Duodenal mucosa (tissue), 2 donors: ENCODE results near the gene HEATR3.

Experiments
- H3K27ac ChIP-seq: one replicate; pipeline ENCODE4 v1.7.0; 2013; ENCODE audit warnings: low read depth, low read length
- H3K27me3 ChIP-seq, 2 donors: one replicate each; pipeline ENCODE4 v1.7.0; 2013; ENCODE audit warnings: low read length in 2 of 2, control low read depth in 1 of 2; ENCODE audit not compliant: insufficient read depth in 2 of 2, control insufficient read depth in 1 of 2
- H3K36me3 ChIP-seq, 2 donors: one replicate each; pipeline ENCODE4 v1.7.0; 2013; ENCODE audit warnings: low read length in 2 of 2, control low read depth in 1 of 2; ENCODE audit not compliant: insufficient read depth in 2 of 2, control insufficient read depth in 1 of 2
- H3K4me1 ChIP-seq, 2 donors: one replicate each; pipeline ENCODE4 v1.7.0; 2013; ENCODE audit warnings: low read length in 2 of 2, control low read depth in 1 of 2; ENCODE audit not compliant: insufficient read depth in 2 of 2, control insufficient read depth in 1 of 2
- H3K4me3 ChIP-seq, 2 donors: one replicate each; pipeline ENCODE4 v1.7.0; 2013; ENCODE audit warnings: low read length in 2 of 2, low read depth in 1 of 2
- H3K9ac ChIP-seq, 2 donors: one replicate each; pipeline ENCODE4 v1.7.0; 2013; ENCODE audit warnings: low read length in 2 of 2, low read depth in 1 of 2
- H3K9me3 ChIP-seq, 2 donors: one replicate each; pipeline ENCODE4 v1.7.0; 2013; ENCODE audit warnings: low read length in 2 of 2, control low read depth in 1 of 2; ENCODE audit not compliant: control insufficient read depth in 1 of 2

The HEATR3 gene

GRCh38 chr16:50069060-50069459 lies 3.3 kb downstream of the HEATR3 start:
- Histone ChIP-seq H3K27me3 (no peaks in the 10 kb centered on the region), H3K27ac (no peak overlapping the region), H3K36me3 (peaks cover 0 to 15% of the 10 kb centered on the region in 2 donors), H3K9ac (no peak overlapping the region), H3K4me1 (peaks cover 11 to 23% of the 10 kb centered on the region in 2 donors), H3K9me3 (no peaks in the 10 kb centered on the region), H3K4me3 (no peak overlapping the region)

- no peaks in the 10 kb centered on the region for H3K9me3 ChIP-seq
- peaks cover 0 to 15% of the 10 kb centered on the region in 2 donors for H3K36me3 ChIP-seq
- no peak overlapping the region for H3K9ac ChIP-seq
- no peak overlapping the region for H3K4me3 ChIP-seq
- peaks cover 11 to 20% of the 10 kb centered on the region in 2 donors for H3K4me1 ChIP-seq
- no peak overlapping the region for H3K27ac ChIP-seq
- no peaks in the 10 kb centered on the region for H3K27me3 ChIP-seq
Measured at GRCh38 chr16:50071075-50071671, 5.4 kb downstream of the HEATR3 start.

DNA sequence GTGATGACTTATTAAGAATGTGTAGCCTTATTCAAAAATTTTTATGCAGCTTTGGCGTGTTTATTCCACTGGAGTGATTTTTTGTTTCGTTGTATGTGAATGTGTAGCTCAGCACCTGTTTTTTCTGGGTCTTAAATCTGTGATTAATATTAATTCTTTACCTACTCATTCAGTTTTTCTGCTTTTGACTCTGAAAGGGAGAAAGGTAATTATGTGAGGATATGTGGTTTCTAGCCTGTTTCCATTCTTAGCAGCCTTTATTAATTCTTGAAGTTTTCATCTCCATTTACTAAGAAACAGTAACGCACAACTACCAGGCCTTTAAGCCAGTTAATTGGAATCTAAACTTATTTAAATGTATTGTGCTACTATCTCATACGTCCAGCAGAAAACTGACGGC lies 7.0 kb downstream of the HEATR3 start:
- Histone ChIP-seq H3K4me1 (peaks cover 6 to 7% of the 10 kb centered on the region in 2 donors), H3K36me3 (peaks cover 0 to 18% of the 10 kb centered on the region in 2 donors), H3K9me3 (no peaks in the 10 kb centered on the region), H3K9ac (no peak overlapping the region), H3K27ac (no peak overlapping the region), H3K27me3 (no peaks in the 10 kb centered on the region), H3K4me3 (no peak overlapping the region)

DNA sequence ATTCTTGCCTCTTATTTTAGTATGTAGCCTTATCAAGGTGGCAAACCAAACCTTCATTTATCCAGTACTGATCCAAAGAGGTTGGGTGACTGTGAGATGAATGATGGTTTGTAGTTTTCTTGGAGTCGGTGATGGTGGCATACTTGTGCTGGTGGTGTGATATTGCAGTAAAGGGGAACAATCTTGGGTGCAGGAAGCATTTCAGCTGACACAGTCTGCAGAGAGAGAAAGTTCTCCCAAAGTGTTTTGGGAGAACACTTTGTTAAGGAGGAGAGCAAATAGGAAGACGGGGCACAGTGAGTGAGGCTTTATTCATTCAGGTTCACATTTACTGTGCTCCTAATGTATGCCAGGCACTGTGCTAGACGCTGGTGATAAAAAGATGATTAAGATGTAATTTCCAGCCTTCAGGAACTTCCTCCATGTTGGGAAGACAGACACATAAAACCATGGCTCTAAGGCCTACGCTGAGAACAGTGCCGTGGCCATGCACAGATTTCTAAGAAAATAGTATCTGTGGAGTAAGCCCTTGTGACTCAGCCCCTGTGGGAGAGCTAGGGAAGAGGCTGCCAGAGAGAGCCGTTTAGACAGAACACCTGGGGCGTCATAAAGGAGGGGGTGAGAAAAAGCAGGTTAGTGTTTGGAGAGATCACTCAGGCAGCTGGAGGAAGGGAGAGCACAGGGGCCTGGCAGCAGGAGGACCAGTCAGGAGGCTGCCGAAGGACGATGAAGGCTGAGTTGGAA lies 13.8 kb downstream of the HEATR3 start:
- H3K27ac ChIP-seq = no peak overlapping the region
- H3K4me3 ChIP-seq = no peak overlapping the region
- no peaks in the 10 kb centered on the region for H3K9me3 ChIP-seq
- H3K9ac ChIP-seq = no peak overlapping the region
- H3K27me3 ChIP-seq = no peaks in the 10 kb centered on the region
- H3K4me1 ChIP-seq = no peaks in the 10 kb centered on the region
- peaks cover 13 to 32% of the 10 kb centered on the region in 2 donors for H3K36me3 ChIP-seq

- no peaks in the 10 kb centered on the region for H3K9me3 ChIP-seq
- no peak overlapping the region for H3K4me3 ChIP-seq
- H3K27me3 ChIP-seq = no peaks in the 10 kb centered on the region
- H3K27ac ChIP-seq = no peak overlapping the region
- no peaks in the 10 kb centered on the region for H3K4me1 ChIP-seq
- no peak overlapping the region for H3K9ac ChIP-seq
- peaks cover 18 to 49% of the 10 kb centered on the region in 2 donors for H3K36me3 ChIP-seq
Measured at GRCh38 chr16:50081428-50082018, 15.8 kb downstream of the HEATR3 start.

DNA sequence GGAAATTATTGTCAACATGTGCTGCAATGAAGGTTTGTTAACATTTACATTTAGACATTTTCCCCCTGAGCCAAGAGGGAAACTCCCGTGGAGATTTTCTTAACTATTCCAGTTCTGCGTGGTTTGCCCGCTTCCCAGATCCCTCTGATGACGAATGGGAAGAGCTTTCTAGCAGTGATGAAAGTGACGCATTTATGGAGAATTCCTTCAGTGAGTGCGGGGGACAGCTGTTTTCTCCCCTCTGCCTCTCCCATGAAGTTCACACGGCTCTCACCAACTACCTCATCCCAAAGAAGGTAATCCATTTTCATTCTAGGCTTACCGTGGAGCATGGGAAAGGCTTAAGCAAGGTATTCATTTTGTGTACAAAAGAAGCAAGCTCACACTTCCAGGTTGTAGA lies 18.2 kb downstream of the HEATR3 start:
- Histone ChIP-seq H3K4me1 (no peaks in the 10 kb centered on the region), H3K9ac (no peak overlapping the region), H3K9me3 (no peaks in the 10 kb centered on the region), H3K36me3 (peaks cover 23 to 65% of the 10 kb centered on the region in 2 donors), H3K27ac (no peak overlapping the region), H3K27me3 (no peaks in the 10 kb centered on the region), H3K4me3 (no peak overlapping the region)

GRCh38 chr16:50086176-50086575 lies 20.4 kb downstream of the HEATR3 start:
- H3K27ac ChIP-seq = no peak overlapping the region
- no peak overlapping the region for H3K4me3 ChIP-seq
- no peaks in the 10 kb centered on the region for H3K27me3 ChIP-seq
- H3K9ac ChIP-seq = no peak overlapping the region
- H3K36me3 ChIP-seq = peaks cover 23 to 64% of the 10 kb centered on the region in 2 donors
- H3K4me1 ChIP-seq = no peaks in the 10 kb centered on the region
- H3K9me3 ChIP-seq = no peaks in the 10 kb centered on the region

GRCh38 chr16:50088302-50088701 lies 22.5 kb downstream of the HEATR3 start:
- H3K36me3 ChIP-seq = peaks cover 23 to 58% of the 10 kb centered on the region in 2 donors
- no peak overlapping the region for H3K27ac ChIP-seq
- no peaks in the 10 kb centered on the region for H3K4me1 ChIP-seq
- no peaks in the 10 kb centered on the region for H3K9me3 ChIP-seq
- no peaks in the 10 kb centered on the region for H3K27me3 ChIP-seq
- H3K9ac ChIP-seq = no peak overlapping the region
- no peak overlapping the region for H3K4me3 ChIP-seq

GRCh38 chr16:50092891-50093290 lies 27.1 kb downstream of the HEATR3 start:
- no peaks in the 10 kb centered on the region for H3K9me3 ChIP-seq
- H3K27ac ChIP-seq = no peak overlapping the region
- no peak overlapping the region for H3K4me3 ChIP-seq

More at GRCh38 chr16:50092891-50093290, 27.1 kb downstream of the HEATR3 start:
- no peak overlapping the region for H3K9ac ChIP-seq
- H3K4me1 ChIP-seq = no peaks in the 10 kb centered on the region
- H3K36me3 ChIP-seq = peaks cover 17 to 35% of the 10 kb centered on the region in 2 donors
- H3K27me3 ChIP-seq = no peaks in the 10 kb centered on the region
